Ishikawa (cell line): ENCODE measurements around the gene NOB1.

Experiments
- CEBPB ChIP-seq: IDR thresholded peaks from 2 replicates; pipeline ENCODE4 v1.6.1; 2012
- CREB1 ChIP-seq: IDR thresholded peaks from 2 replicates; pipeline ENCODE4 v1.6.1; 2012; ENCODE audit warnings: low read depth
- EGR1 ChIP-seq: IDR thresholded peaks from 2 replicates; pipeline ENCODE4 v1.6.1; 2012
- EP300 ChIP-seq: IDR thresholded peaks from 2 replicates; pipeline ENCODE4 v1.6.1; 2012; ENCODE audit warnings: borderline replicate concordance
- FOXM1 ChIP-seq: IDR thresholded peaks from 2 replicates; pipeline ENCODE4 v1.6.1; 2012; ENCODE audit warnings: low read depth, borderline replicate concordance
- MAX ChIP-seq: IDR thresholded peaks from 2 replicates; pipeline ENCODE4 v1.6.1; 2012
- NFIC ChIP-seq: IDR thresholded peaks from 2 replicates; pipeline ENCODE4 v1.6.1; 2012
- RAD21 ChIP-seq: IDR thresholded peaks from 2 replicates; pipeline ENCODE4 v1.6.1; 2012; ENCODE audit warnings: low read depth
- REST ChIP-seq: IDR thresholded peaks from 2 replicates; pipeline ENCODE4 v1.6.1; 2012; ENCODE audit warnings: low read depth, mild to moderate bottlenecking
- TAF1 ChIP-seq: IDR thresholded peaks from 2 replicates; pipeline ENCODE4 v1.6.1; 2012; ENCODE audit warnings: low read depth, mild to moderate bottlenecking
- TCF12 ChIP-seq: IDR thresholded peaks from 2 replicates; pipeline ENCODE4 v1.6.1; 2012; ENCODE audit warnings: low read depth
- TEAD4 ChIP-seq: IDR thresholded peaks from 2 replicates; pipeline ENCODE4 v1.6.1; 2012
- USF1 ChIP-seq: IDR thresholded peaks from 2 replicates; pipeline ENCODE4 v1.6.1; 2012
- YY1 ChIP-seq: IDR thresholded peaks from 2 replicates; pipeline ENCODE4 v1.6.1; 2012; ENCODE audit warnings: low read depth
- ZBTB7A ChIP-seq: IDR thresholded peaks from 2 replicates; pipeline ENCODE4 v1.6.1; 2012; ENCODE audit warnings: low read depth

NOB1 gene

GRCh38 chr16:69724414-69724873 lies 30.3 kb downstream of the NOB1 start:
- TF ChIP-seq ZBTB7A: no peak
- TF ChIP-seq TAF1: no peak

- no peak for TF ChIP-seq ZBTB7A
- TF ChIP-seq RAD21: no peak
- TF ChIP-seq FOXM1: no peak
- no peak for TF ChIP-seq TCF12
- TF ChIP-seq TEAD4: no peak
- TF ChIP-seq EGR1: no peak
- TF ChIP-seq USF1: no peak
- TF ChIP-seq EP300: no peak
- TF ChIP-seq CREB1: no peak
- no peak for TF ChIP-seq TAF1
- no peak for TF ChIP-seq YY1
- no peak for TF ChIP-seq NFIC
- no peak for TF ChIP-seq MAX
These were observed 33.2 kb downstream of the NOB1 start for GRCh38 chr16:69721441-69721957.

- TF ChIP-seq MAX: no peak
- TF ChIP-seq EP300: no peak
- TF ChIP-seq ZBTB7A: no peak
- no peak for TF ChIP-seq NFIC
- no peak for TF ChIP-seq FOXM1
- TF ChIP-seq REST: no peak
- TF ChIP-seq CREB1: no peak
These were observed 33.8 kb downstream of the NOB1 start for GRCh38 chr16:69720822-69721430.

GRCh38 chr16:69718111-69718764 lies 36.5 kb downstream of the NOB1 start:
- TF ChIP-seq TEAD4: no peak
- no peak for TF ChIP-seq NFIC
- TF ChIP-seq MAX: no peak
- TF ChIP-seq TCF12: no peak
- TF ChIP-seq CREB1: no peak
- TF ChIP-seq RAD21: no peak
- TF ChIP-seq REST: no peak
- TF ChIP-seq TAF1: no peak
- no peak for TF ChIP-seq USF1

- TF ChIP-seq CEBPB (no peak), RAD21 (no peak), TEAD4 (no peak), NFIC (no peak), ZBTB7A (no peak), EP300 (no peak), EGR1 (no peak), TAF1 (no peak), REST (no peak), YY1 (no peak), TCF12 (no peak), CREB1 (no peak), USF1 (no peak), MAX (no peak), FOXM1 (no peak)
These were observed 37.7 kb downstream of the NOB1 start for GRCh38 chr16:69717066-69717465.
